Heart right ventricle (tissue), 16 donors: ENCODE measurements around the gene OSBPL3. TPM values are rescaled to one million over a fixed set of nuclear protein-coding genes. Genes with fewer than 3 reads are reported as not detected.

ENCODE experiments used
- ATAC-seq, 8 donors: fragments of 200-7000 bp; cut with Tn5 transposase; one replicate each; pipeline ENCODE4 v1.9.1; 2020; ENCODE audit warnings: mild to moderate bottlenecking in 8 of 8, moderate library complexity in 8 of 8, moderate number of reproducible peaks in 1 of 8
- DNase-seq, 2 donors: peaks; one replicate each; pipeline ENCODE4 v3.0.0-alpha.2; 2020
- H3K27ac ChIP-seq, 10 donors: fragments of 200-600 bp; sonication (generic) in 2 of 10; one replicate each; pipeline versions ENCODE4 v1.5.0 to v1.8.0; 2020 to 2022; ENCODE audit warnings: mild to moderate bottlenecking in 3 of 10
- H3K27me3 ChIP-seq, 7 donors: fragments of 200-600 bp; one replicate each; pipeline ENCODE4 v1.8.0; 2021 to 2022; ENCODE audit warnings: mild to moderate bottlenecking in 2 of 7
- H3K36me3 ChIP-seq, 9 donors: fragments of 200-600 bp; sonication (generic) in 1 of 9; one replicate each; pipeline versions ENCODE4 v1.5.0 to v1.8.0; 2020 to 2022; ENCODE audit warnings: mild to moderate bottlenecking in 2 of 9
- H3K4me1 ChIP-seq, 9 donors: fragments of 200-600 bp; sonication (generic) in 1 of 9; one replicate each; pipeline versions ENCODE4 v1.5.0 to v1.8.0; 2020 to 2022; ENCODE audit warnings: mild to moderate bottlenecking in 4 of 9
- H3K4me3 ChIP-seq, 10 donors: fragments of 200-600 bp; sonication (generic) in 2 of 10; one replicate each; pipeline versions ENCODE4 v1.5.0 to v1.8.0; 2020 to 2022; ENCODE audit warnings: mild to moderate bottlenecking in 7 of 10, moderate library complexity in 2 of 10
- H3K9me3 ChIP-seq, 11 donors: fragments of 200-600 bp in 10 of 11; sonication (generic) in 2 of 11; one replicate each; pipeline versions ENCODE4 v1.5.0 to v1.8.0; 2013 to 2022; ENCODE audit warnings: mild to moderate bottlenecking in 2 of 11, control low read depth in 1 of 11, moderate library complexity in 1 of 11
- WGBS, 2 donors: extraction: QIAGEN DNeasy Blood & Tissue Kit; methylation state at CpG; one replicate each; pipeline ENCODE4 v1.1.7; 2013; ENCODE audit warnings: inconsistent platforms in 1 of 2; 5-methylcytosine and 5-hydroxymethylcytosine counted together
- intact Hi-C, 10 donors: fragments of 100-400 bp; cut with DNase I; formaldehyde crosslinking; loops; one replicate each; pipeline versions ENCODE4 v1.11.1 to v1.14.2; 2022
- polyA plus RNA-seq, 2 donors: library from polyadenylated mRNA; stranded (reverse); fragments of 200-250 nt; gene quantifications; one replicate each; pipeline ENCODE4 v1.2.3, GENCODE V29; 2013
- total RNA-seq, 10 donors: library from RNA; stranded (reverse); fragmentation: NEBNext Ultra II Directional in 3 of 10; extraction: Animal tissue kit (Norgen Biotek cat#: 25700) in 3 of 10; gene quantifications; one replicate each; pipeline versions ENCODE4 v1.2.1 to v1.2.4, GENCODE V29; 2021 to 2023
- TF ChIP-seq, protein P1 (sequence below), 9 donors: fragments of 200-600 bp; sonication (generic) in 2 of 9; IDR thresholded peaks; one replicate each; pipeline versions ENCODE4 v1.5.0 to v1.8.0; 2021 to 2022; ENCODE audit warnings: antibody characterized with exemption in 9 of 9, mild to moderate bottlenecking in 5 of 9, moderate library complexity in 1 of 9
- donor health status: Arrhythmogenic right ventricular cardiomyopathy.
- donor health status: ischemic (EF 13 %, LVEDD 7.1; RV severe dilation, severe dysfunction).
- donor health status: healthy with polysubstance abuse.
- donor health status: DM: no; HTN: yes; CAD: no.
- donor health status: DM: no; HTN: no; CAD: no.
- donor health status: ischemic (EF 25% LVEDD 6.9; RV normal size, moderate dysfunction).
- donor health status: ischemic (EF 25% LVEDD 5.7; RV mildly dilated, moderate dysfunction).
- donor health status: healthy.
- donor health status: DM: yes; HTN: yes; CAD: no.
- donor health status: Ischemic cardiomyopathy.
- donor health status: ischemic (EF 35%, LVEDD 5.7; RV mildly dilated, moderate dysfunction).
- donor health status: nonischemic (EF 11% LVEDD 7.7; RV severe dilation, severe dysfunction).
- donor health status: DM: yes; HTN: yes; CAD: no.
- donor health status: PGD.
- donor health status: ischemic (EF 29% LVEDD 5.4; RV normal size, mild dysfunction).
- donor health status: nonischemic (EF 23%, LVEDD 6.1; RV moderate dilation, normal function).

The OSBPL3 gene
- total and polyA plus RNA-seq, 12 donors, result 1.2 to 10.6 (median 3.5) TPM

DNA sequence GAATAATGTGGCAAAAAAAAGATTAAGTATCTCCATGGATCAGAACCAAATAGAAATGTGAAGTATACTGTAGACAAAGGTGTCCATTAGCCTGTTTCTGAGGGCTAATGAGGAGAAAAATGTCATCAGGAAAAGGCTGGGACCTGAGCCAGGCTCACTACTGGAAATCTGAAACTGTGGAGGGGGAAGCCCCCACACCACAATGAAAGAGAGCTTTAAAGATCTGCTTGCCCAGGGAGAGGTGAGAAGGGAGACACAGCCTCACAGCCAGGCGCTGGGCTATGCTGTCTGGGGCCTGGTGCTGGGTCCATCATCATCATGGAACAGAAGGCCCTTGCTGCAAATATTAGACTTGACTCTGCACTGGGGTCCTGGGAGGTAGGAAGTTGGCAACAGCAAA lies 90.4 kb downstream of the OSBPL3 start:
- ATAC-seq (no peak), DNase-seq (no peak)
- Histone ChIP-seq H3K4me3 (no peak overlapping the region), H3K27me3 (no peaks in the 10 kb centered on the region), H3K9me3 (no peaks in the 10 kb centered on the region), H3K27ac (no peak overlapping the region), H3K36me3 (peaks cover 0 to 3% (median 0%) of the 10 kb centered on the region in 9 donors), H3K4me1 (peaks cover 0 to 10% (median 0%) of the 10 kb centered on the region in 9 donors)
- 89 to 90% methylated on average over 1 of the region's 1 CpG for WGBS, 2 donors
- intact Hi-C loops, result loop anchor here in 4 of 10 donors (5.0 to 10.0 kb wide), 5 partner anchors 65 to 185 kb away; no protein-coding TSS in a partner anchor
- TF ChIP-seq, protein P1, sequence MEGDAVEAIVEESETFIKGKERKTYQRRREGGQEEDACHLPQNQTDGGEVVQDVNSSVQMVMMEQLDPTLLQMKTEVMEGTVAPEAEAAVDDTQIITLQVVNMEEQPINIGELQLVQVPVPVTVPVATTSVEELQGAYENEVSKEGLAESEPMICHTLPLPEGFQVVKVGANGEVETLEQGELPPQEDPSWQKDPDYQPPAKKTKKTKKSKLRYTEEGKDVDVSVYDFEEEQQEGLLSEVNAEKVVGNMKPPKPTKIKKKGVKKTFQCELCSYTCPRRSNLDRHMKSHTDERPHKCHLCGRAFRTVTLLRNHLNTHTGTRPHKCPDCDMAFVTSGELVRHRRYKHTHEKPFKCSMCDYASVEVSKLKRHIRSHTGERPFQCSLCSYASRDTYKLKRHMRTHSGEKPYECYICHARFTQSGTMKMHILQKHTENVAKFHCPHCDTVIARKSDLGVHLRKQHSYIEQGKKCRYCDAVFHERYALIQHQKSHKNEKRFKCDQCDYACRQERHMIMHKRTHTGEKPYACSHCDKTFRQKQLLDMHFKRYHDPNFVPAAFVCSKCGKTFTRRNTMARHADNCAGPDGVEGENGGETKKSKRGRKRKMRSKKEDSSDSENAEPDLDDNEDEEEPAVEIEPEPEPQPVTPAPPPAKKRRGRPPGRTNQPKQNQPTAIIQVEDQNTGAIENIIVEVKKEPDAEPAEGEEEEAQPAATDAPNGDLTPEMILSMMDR (IDR thresholded peaks at IDR 0.05), result no peak

DNA sequence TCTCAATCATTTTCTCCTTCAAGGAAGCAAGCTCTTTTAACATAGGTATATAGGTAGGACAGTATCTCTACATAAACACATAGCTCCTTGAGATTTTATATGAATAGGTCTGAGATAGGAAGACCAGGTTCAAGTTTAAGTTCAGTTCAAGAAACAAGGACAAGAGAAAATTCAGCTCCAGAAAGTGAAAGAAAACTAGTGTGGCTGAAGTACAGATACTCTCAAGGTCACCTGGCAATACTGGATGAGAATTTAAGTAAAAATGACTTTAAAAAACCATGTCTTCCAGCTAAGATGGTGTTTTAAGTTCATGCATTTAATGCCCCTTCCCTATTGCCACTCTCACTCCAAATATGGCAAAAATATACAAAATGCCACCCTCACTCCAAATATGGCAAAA lies 91.3 kb downstream of the OSBPL3 start:
- no peak for ATAC-seq
- no peaks in the 10 kb centered on the region for H3K9me3 ChIP-seq
- H3K27ac ChIP-seq, result no peak overlapping the region
- intact Hi-C loops, result loop anchor here in 2 of 10 donors (5.0 to 10.0 kb wide), 2 partner anchors 184 to 186 kb away; no protein-coding TSS in a partner anchor
- no peak overlapping the region for H3K4me3 ChIP-seq
- DNase-seq, result no peak
- H3K27me3 ChIP-seq, result no peaks in the 10 kb centered on the region
- peaks cover 0 to 3% (median 0%) of the 10 kb centered on the region in 9 donors for H3K36me3 ChIP-seq
- TF ChIP-seq, protein P1 (IDR thresholded peaks at IDR 0.05), result no peak
- H3K4me1 ChIP-seq, result peaks cover 0 to 17% (median 0%) of the 10 kb centered on the region in 9 donors

DNA sequence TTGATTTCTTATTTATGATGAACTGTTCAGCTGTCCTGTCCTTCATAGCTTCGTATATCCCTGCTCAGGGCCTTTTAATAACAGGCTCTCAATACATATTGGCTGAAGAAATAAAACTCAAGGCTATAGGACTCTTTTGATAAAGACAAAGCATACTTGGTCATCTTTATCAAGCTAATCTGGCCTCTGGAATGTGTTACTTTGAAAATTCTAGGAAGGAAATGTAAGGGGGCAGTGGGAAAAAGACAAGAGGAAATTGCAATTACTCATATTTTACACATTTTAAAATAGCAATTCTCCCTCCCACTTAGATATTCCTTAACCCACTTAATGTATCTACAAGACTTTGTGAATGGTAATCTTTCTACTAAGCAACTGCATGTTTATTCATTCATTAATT lies 94.3 kb downstream of the OSBPL3 start:
- 60 to 76% methylated on average over 1 of the region's 1 CpG for whole genome bisulfite sequencing, 2 donors
- no peaks in the 10 kb centered on the region for H3K9me3 ChIP-seq

DNA sequence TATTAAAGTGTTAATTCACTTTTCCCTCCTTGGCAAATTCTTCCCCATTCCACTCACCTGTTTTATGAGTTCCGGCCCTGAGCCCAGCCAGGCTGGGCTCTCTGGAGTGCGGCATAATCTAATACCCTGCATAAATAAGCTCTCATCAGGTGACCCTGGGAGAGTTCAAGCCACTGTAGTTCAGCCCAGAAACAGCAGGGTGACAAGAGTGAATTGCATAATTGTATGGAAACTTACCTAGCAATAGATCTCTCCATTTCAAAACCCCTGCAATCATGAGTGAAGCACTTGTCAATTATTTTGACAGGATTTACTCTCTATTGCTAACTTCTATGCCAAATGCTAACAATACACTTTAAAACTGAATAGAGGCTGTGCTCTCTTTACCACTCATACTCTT lies 94.7 kb downstream of the OSBPL3 start:
- intact Hi-C loops, result loop anchor here in 2 of 10 donors (5.0 to 10.0 kb wide), 2 partner anchors 187 to 189 kb away; no protein-coding TSS in a partner anchor
- ATAC-seq (no peak), DNase-seq (no peak)
- Histone ChIP-seq H3K36me3 (no peaks in the 10 kb centered on the region), H3K9me3 (no peaks in the 10 kb centered on the region), H3K27ac (no peak overlapping the region), H3K27me3 (no peaks in the 10 kb centered on the region), H3K4me3 (no peak overlapping the region), H3K4me1 (peaks cover 0 to 29% (median 6%) of the 10 kb centered on the region in 9 donors)
- TF ChIP-seq, protein P1 (IDR thresholded peaks at IDR 0.05), result no peak
- WGBS, 2 donors, result 90 to 93% methylated on average over 2 of the region's 2 CpGs

More for the DNA sequence above, 94.3 kb downstream of the OSBPL3 start:
- Histone ChIP-seq H3K4me1 (peaks cover 0 to 29% (median 6%) of the 10 kb centered on the region in 9 donors), H3K4me3 (no peak overlapping the region), H3K27ac (no peak overlapping the region), H3K36me3 (no peaks in the 10 kb centered on the region), H3K27me3 (no peaks in the 10 kb centered on the region)
- TF ChIP-seq, protein P1 (IDR thresholded peaks at IDR 0.05), result no peak
- DNase-seq (no peak), ATAC-seq (no peak)
- intact Hi-C loops, result loop anchor here in 2 of 10 donors (5.0 to 10.0 kb wide), 2 partner anchors 187 to 189 kb away; no protein-coding TSS in a partner anchor
